Stimulated activated naive CD8-positive, alpha-beta T cell treated with anti-CD3 and anti-CD28 coated beads, Interleukin-15, amount 100 ng/mL, for 72 hours (primary cell): ENCODE results near the gene MEGF6.
A peak's percentile ranks its signal among the peaks of the same experiment; 100 is the strongest.

Source experiments
- ATAC-seq: fragments of 150-1000 bp; cut with Tn5 transposase; 2 replicates; pipeline ENCODE4 v1.10.0; 2021; ENCODE audit warnings: mild to moderate bottlenecking, moderate library complexity
- DNase-seq, 2 donors: peaks; one replicate each; pipeline ENCODE4 v3.0.0; 2021 to 2022
- H3K27ac Mint-ChIP-seq, 2 donors: one replicate each; pipeline ENCODE4 v1.8.0; 2022; ENCODE audit warnings: mild to moderate bottlenecking in 2 of 2, mixed read lengths in 2 of 2, moderate library complexity in 2 of 2
- H3K27me3 Mint-ChIP-seq: one replicate; pipeline ENCODE4 v1.8.0; 2022; ENCODE audit warnings: mixed read lengths
- H3K4me1 Mint-ChIP-seq: one replicate; pipeline ENCODE4 v1.8.0; 2022; ENCODE audit warnings: mild to moderate bottlenecking, mixed read lengths
- H3K4me3 Mint-ChIP-seq, 2 donors: one replicate each; pipeline ENCODE4 v1.8.0; 2022; ENCODE audit warnings: mild to moderate bottlenecking in 2 of 2, mixed read lengths in 2 of 2, moderate library complexity in 1 of 2
- H3K9me3 Mint-ChIP-seq, 2 donors: one replicate each; pipeline ENCODE4 v1.8.0; 2022; ENCODE audit warnings: mixed read lengths in 2 of 2

MEGF6 gene, protein sequence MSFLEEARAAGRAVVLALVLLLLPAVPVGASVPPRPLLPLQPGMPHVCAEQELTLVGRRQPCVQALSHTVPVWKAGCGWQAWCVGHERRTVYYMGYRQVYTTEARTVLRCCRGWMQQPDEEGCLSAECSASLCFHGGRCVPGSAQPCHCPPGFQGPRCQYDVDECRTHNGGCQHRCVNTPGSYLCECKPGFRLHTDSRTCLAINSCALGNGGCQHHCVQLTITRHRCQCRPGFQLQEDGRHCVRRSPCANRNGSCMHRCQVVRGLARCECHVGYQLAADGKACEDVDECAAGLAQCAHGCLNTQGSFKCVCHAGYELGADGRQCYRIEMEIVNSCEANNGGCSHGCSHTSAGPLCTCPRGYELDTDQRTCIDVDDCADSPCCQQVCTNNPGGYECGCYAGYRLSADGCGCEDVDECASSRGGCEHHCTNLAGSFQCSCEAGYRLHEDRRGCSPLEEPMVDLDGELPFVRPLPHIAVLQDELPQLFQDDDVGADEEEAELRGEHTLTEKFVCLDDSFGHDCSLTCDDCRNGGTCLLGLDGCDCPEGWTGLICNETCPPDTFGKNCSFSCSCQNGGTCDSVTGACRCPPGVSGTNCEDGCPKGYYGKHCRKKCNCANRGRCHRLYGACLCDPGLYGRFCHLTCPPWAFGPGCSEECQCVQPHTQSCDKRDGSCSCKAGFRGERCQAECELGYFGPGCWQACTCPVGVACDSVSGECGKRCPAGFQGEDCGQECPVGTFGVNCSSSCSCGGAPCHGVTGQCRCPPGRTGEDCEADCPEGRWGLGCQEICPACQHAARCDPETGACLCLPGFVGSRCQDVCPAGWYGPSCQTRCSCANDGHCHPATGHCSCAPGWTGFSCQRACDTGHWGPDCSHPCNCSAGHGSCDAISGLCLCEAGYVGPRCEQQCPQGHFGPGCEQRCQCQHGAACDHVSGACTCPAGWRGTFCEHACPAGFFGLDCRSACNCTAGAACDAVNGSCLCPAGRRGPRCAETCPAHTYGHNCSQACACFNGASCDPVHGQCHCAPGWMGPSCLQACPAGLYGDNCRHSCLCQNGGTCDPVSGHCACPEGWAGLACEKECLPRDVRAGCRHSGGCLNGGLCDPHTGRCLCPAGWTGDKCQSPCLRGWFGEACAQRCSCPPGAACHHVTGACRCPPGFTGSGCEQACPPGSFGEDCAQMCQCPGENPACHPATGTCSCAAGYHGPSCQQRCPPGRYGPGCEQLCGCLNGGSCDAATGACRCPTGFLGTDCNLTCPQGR (N-terminal part only)

DNA sequence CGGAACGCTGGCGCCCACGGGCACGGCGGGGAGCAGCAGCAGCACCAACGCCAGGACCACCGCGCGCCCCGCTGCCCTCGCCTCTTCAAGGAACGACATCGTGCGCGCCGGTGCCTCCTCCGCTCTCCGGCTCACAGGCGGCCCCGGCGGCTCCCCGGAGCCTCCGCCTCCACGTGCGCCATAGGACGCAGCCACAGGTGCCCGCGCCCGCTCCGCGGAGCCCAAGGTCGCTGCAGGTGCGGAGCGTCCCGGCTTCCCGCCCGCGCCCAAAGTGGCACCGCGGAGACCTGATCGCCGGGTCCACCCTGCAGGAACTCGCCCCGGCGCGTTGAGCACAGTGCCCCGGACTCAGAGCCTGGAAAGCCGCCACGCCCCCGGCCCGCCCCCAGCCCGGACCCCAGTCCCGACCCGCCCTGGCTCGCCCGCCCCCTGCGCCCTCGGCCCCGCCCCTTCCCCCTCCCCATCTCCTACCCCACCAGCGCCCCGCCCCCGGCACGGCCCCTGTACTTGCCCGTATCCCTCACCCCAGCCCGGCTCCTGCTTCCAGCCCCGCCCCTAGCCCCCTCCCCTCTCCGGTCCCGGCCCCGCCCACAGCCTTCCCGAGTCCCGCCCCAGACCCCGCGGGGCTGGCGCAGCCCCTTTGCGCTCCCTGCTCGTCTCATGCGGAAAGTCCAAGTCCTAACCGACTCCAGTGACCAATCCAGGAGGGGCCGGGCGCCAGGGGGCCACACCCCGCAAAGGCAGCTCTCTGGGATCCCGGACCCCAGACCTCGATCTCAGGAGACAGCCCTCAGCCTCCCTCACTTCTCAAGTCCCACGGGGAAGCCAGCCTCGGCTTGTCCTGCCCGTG, at the start of gene MEGF6:
Gene MEGF6, minus strand, starts transcription at position 339 of the 850 bp plus-strand sequence. Its CDS starts 240 bp downstream, at position 99.
- peak within 1 kb of the TSS; percentile 85 to 89 for H3K4me3 Mint-ChIP-seq
- no peak within 1 kb of the TSS for H3K27ac Mint-ChIP-seq
- no peak for DNase-seq

DNA sequence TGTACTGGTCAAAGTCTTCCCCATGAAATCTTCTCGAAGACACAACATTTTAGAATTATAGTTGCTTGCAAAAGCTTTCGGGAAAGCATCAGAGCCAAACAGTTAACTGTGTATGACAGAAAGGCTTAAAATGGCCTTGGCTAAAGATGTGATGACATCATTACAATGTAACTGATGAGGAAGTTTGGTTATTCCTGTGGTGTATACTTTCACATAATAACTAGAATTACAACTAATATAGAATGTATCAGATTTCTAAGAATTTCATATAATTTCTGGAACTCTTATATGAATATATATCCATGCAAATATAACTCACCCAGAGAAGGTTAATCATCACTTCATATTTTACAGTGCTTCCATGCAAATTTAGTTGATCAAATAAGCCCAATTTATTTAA, 49.4 kb upstream of the MEGF6 start:
- Mint-ChIP-seq H3K4me1 (peaks cover 32% of the 10 kb centered on the region), H3K4me3 (no peak overlapping the region), H3K27ac (no peak overlapping the region), H3K27me3 (peaks cover 52% of the 10 kb centered on the region), H3K9me3 (no peaks in the 10 kb centered on the region)
- ATAC-seq, result peak; percentile 63
- DNase-seq, result no peak

More for the DNA sequence above, at the start of gene MEGF6:
- ATAC-seq, result peak; percentile 64
- no peaks in the 10 kb centered on the region for H3K9me3 Mint-ChIP-seq
- peaks cover 21% of the 10 kb centered on the region for H3K27me3 Mint-ChIP-seq
- H3K4me1 Mint-ChIP-seq, result peaks cover 16% of the 10 kb centered on the region

DNA sequence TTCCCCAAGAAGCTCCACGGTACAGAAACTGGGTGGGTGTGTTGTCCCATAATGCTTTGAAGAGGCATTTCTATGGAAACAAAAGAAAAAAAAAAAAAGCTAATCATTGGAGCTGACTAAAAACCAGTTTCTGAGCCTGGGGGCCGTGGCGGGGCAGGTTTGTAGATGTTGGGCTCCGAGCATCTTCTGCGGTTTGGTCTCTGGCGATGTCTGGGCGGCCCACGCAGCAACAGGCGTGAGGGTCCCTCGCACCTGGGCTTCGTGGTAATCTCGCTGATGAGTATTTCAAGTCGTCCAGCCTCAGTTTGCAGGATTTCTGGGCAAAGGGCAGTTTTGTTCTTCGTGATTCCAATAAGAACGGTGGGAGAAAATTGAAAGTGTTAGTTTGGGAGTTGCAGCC, 47.8 kb upstream of the MEGF6 start:
- ATAC-seq, result no peak
- no peak overlapping the region for H3K27ac Mint-ChIP-seq
- no peak for DNase-seq
- no peaks in the 10 kb centered on the region for H3K9me3 Mint-ChIP-seq
- H3K4me1 Mint-ChIP-seq, result peaks cover 32% of the 10 kb centered on the region
- H3K4me3 Mint-ChIP-seq, result no peak overlapping the region
- peaks cover 68% of the 10 kb centered on the region for H3K27me3 Mint-ChIP-seq

DNA sequence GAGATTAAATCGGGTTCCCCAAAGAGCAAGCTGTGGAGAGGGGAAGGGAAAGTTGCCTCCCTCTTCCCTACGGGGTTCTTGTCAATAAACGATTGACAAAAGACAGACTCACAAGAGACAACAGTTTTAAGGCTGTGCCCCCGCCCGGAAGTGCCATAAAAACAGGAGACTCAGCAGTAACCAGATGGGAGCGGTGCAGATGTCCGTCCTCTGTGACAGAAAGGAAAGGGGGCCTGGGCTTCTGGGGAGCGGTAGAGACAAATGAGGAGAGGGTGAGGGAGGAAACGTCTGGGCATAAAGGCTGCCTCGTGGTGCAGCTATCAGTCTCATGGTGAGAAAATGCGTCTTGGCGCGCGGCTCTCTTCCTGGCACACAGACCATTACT, 46.9 kb upstream of the MEGF6 start:
- Mint-ChIP-seq H3K9me3 (no peaks in the 10 kb centered on the region), H3K27ac (no peak overlapping the region), H3K27me3 (peaks cover 75% of the 10 kb centered on the region), H3K4me1 (peaks cover 32% of the 10 kb centered on the region), H3K4me3 (no peak overlapping the region)
- DNase-seq (no peak), ATAC-seq (no peak)

DNA sequence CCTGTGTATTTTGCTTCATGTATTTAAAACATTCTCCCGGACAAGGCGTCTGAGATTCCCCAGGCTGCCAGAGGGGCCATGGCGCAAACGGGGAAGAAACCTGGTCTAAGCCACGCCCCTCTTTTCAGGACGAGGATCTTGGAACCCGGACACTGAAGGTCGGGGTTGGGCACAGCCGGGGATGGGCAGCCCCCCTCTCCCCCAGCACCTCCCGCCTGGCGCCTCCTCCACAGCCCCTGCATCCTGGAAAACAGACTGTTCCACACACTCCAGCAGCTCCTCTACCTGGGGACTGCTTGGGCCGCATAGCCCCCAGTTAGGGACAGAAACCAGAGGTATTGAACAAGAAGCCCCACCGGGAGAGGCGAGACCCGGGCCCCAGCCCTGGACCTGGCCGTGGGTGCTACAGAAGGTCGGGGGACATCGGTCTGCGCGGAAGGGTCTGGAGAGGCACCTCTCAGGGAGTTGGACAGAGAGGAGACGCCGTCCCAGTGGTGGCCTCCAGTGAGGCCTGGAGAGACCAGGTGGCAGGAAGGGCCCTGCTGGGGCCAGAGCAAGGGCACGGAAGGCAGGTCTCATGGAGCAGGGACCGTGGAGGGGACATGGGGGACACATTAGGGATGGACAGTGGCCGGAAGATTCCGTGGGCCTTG, 46.4 kb upstream of the MEGF6 start:
- Mint-ChIP-seq H3K27me3 (peaks cover 76% of the 10 kb centered on the region), H3K4me3 (no peak overlapping the region), H3K27ac (no peak overlapping the region), H3K9me3 (no peaks in the 10 kb centered on the region), H3K4me1 (peaks cover 32% of the 10 kb centered on the region)
- DNase-seq, result no peak
- no peak for ATAC-seq

DNA sequence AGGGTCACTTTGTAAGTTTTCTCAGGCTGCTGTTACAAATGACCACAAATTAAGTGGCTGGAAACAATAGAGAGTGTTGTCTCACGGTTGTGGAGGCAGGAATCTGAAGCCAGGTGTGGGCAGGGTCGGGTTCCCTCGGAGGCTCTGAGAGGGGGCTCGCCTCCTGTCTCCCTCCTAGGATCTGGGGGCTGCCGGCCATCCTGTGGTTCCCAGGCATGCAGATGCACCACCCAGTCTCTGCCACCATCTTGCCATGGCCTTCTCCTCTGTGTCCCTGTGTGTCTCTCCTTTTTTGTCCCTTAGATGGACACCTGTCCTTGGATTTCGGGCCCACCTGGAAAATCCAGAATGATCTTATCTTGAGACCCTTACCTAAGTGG, 45.8 kb upstream of the MEGF6 start:
- Mint-ChIP-seq H3K9me3 (no peaks in the 10 kb centered on the region), H3K27me3 (peaks cover 72% of the 10 kb centered on the region), H3K4me1 (peaks cover 32% of the 10 kb centered on the region), H3K27ac (no peak overlapping the region), H3K4me3 (no peak overlapping the region)
- peak; percentile 13 for ATAC-seq
- DNase-seq, result no peak

DNA sequence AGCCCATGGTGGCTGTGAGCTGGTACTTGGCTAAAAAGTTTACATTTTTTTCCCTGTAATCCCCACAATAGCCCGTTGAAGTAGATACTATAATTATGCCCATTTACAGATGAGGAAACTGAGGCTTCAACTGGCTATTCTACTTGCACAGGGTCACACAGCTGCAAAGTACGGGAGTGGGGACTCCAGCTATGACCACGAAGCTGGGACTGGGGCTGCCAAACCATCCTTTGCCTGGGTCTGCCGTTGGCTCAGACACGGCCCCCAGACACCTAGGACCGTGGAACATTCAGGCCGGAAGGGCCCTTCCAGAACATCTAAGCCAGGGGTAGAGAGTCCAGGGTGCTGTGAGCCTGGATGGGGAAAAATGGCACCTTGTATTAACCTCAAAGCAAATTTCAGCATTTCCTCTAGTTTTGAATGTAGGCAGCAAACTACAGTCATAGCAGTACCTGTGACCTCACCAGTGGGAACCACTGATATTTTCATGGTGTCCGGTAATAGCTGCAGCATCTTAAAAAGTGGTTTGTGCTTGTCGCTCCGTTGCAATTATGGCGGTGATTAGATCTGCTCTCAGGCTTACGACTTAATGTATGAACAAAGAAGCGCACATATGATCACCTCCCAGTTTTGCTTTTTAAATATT, 45.3 kb upstream of the MEGF6 start:
- H3K9me3 Mint-ChIP-seq, result no peaks in the 10 kb centered on the region
- peak; percentile 83 for ATAC-seq
- peaks cover 72% of the 10 kb centered on the region for H3K27me3 Mint-ChIP-seq
- DNase-seq, result peak in 1 of 2 donors; percentile 37
- H3K27ac Mint-ChIP-seq, result no peak overlapping the region
- no peak overlapping the region for H3K4me3 Mint-ChIP-seq
- peaks cover 33% of the 10 kb centered on the region for H3K4me1 Mint-ChIP-seq

DNA sequence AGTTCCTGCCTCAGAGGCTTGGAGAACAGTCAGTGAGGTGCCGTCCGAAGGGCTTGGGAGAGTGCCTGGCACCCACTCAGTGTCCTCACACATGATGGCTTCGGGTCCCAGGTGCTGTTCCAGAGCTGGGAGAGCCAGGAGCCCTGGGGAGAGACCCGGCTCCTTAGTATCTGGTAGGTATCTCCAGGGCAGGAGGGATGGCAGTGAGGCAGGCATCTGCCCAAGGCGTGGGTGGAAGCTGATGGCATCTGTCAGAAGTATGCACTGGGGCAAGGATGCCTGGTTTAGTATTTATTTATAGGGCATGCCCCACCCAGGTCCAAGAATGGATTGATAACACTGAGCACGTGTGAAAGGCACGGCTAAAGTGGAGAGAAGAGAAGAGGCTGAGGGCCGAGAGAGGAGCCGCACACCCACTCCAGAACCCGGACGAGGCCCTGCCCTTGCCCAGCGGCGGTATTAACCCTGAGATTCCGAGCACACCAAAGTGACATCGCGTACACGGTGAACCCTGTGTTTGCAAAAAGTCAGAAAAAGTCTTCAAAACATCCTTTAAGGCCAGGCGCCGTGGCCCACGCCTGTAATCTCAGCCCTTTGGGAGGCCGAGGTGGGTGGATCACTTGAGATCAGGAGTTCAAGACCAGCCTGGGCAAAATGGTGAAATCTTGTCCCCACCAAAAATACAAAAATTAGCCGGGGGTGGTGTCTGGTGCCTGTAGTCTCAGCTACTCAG, 43.4 kb upstream of the MEGF6 start:
- Mint-ChIP-seq H3K4me1 (peaks cover 45% of the 10 kb centered on the region), H3K27me3 (peaks cover 85% of the 10 kb centered on the region), H3K9me3 (no peaks in the 10 kb centered on the region), H3K27ac (no peak overlapping the region), H3K4me3 (no peak overlapping the region)
- no peak for ATAC-seq
- no peak for DNase-seq

DNA sequence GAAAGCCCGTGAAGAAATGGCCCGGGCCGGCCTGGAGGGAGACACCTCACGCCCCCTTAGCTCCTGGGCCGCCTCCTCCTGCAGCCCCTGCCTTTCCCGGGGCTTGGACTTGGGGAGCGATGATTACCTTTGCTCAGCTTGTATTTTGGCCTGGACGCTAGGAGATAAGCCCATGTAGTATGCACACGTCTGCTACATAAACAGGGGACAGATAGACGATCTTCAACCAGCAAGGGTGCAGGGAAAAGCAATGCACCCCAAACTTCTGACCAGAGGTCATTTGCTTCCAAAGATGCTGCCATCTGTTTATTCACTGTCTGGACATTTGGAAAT, 41.9 kb upstream of the MEGF6 start:
- Mint-ChIP-seq H3K9me3 (no peaks in the 10 kb centered on the region), H3K4me1 (peaks cover 49% of the 10 kb centered on the region), H3K4me3 (peak overlapping the region in 1 of 2 donors; percentile 51), H3K27ac (no peak overlapping the region), H3K27me3 (peaks cover 73% of the 10 kb centered on the region)
- ATAC-seq (no peak), DNase-seq (no peak)

DNA sequence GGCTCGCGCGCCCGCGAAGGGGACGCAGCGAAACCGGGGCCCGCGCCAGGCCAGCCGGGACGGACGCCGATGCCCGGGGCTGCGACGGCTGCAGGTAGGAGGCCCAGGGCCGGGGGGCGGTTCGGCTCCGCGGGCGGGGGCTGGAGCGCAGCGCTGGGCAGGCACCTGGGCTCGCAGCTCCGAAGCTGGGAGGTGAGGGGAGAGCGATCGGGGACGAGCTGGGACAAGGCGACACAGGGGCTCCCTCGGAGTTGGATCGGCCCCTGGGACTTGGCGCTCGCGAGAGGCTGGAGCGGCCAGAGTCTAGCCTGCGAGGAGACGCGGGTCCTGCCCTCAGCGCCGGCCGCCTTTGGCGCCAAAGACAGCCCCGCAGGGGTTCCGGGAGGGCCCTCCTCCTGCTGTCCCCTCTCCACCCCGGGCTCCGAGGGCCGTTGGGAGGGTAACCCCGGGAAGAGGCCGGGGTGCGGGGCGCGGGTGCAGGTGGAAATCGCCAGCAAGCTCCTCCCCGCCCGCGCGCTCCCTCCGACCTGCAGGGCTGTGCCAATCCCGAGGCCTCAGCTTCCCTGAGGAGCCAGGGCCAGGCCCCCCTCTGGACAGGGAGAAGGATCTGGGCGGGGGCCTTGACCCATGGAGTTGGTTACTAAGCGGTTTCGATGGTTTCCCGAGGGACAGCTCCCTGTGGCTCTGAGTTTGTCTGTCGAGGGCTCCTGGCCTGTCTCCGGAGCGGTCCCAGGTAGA, 41.4 kb upstream of the MEGF6 start:
- ATAC-seq (no peak), DNase-seq (no peak)
- H3K27ac Mint-ChIP-seq, result no peak overlapping the region
- H3K27me3 Mint-ChIP-seq, result peaks cover 68% of the 10 kb centered on the region
- H3K9me3 Mint-ChIP-seq, result no peaks in the 10 kb centered on the region
- H3K4me1 Mint-ChIP-seq, result peaks cover 49% of the 10 kb centered on the region
- H3K4me3 Mint-ChIP-seq, result peak overlapping the region in 1 of 2 donors; percentile 51

DNA sequence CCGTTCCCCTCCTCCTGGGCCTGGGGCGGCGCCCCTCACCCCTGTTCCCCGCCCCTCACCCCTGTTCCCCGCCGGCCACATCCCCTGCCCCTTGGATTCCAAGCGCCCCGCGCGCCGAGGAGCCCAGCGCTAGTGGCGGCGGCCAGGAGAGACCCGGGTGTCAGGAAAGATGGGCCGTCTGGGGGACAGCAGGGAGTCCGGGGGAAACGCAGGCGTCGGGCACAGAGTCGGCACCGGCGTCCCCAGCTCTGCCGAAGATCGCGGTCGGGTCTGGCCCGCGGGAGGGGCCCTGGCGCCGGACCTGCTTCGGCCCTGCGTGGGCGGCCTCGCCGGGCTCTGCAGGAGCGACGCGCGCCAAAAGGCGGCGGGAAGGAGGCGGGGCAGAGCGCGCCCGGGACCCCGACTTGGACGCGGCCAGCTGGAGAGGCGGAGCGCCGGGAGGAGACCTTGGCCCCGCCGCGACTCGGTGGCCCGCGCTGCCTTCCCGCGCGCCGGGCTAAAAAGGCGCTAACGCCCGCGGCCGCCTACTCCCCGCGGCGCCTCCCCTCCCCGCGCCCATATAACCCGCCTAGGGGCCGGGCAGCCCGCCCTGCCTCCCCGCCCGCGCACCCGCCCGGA, 40.7 kb upstream of the MEGF6 start, which contains the start of gene TP73:
Gene TP73, plus strand, starts transcription at position 587 of the 618 bp plus-strand sequence. CDS start 29,850 bp downstream, outside the sequence.
- Mint-ChIP-seq H3K9me3 (no peaks in the 10 kb centered on the region), H3K4me3 (peak within 1 kb of the TSS; percentile 72 to 80), H3K4me1 (peaks cover 50% of the 10 kb centered on the region), H3K27me3 (peaks cover 61% of the 10 kb centered on the region), H3K27ac (no peak within 1 kb of the TSS)
- DNase-seq (no peak), ATAC-seq (no peak)

DNA sequence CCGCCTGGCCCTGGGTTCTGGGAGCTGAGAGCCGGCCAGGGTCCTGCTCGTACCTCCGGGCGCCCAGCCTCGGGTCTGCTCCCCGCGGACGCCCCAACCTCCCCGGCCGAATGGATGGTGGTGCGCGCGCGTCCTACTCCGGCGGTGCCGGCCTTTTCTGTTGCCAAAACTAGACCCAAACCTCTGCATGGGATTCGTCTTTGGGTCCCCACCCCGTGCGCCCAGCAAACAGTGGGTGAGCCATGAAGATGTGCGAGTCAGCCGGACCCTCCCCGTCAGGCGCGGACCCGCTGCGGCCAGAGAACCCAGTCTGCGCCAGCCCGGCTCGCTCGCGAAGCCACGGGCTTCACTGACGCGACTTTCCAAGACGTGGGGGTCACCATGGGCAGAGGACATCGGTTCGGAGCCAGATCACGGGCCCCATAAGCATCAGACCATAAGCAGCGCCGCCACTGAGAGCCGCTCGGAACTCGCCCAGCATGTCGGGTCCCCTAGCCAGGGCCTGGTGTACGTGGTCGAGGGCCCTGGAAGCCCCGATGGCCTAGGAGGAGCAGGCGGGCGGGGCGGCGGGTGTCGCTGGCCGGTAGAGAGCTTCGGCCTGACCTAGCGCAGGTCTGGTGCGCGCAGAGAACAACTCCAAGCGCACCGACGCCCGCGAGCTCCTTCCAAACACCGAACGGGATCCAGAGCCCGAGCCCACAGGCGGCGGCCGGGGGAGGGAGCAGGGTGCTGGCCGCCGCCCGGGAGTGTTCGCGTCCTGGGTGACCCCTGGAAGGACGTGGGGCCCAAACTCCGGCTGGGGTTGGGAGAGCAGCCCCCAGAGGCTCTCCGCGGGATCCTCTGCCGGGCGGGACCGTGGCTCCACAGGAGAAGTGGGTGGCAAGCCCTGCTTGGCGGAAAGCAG, 40.0 kb upstream of the MEGF6 start:
- peaks cover 53% of the 10 kb centered on the region for H3K27me3 Mint-ChIP-seq
- ATAC-seq, result no peak
- H3K4me3 Mint-ChIP-seq, result peak overlapping the region; percentile 72 to 80
- peak overlapping the region in 1 of 2 donors; percentile 67 for H3K27ac Mint-ChIP-seq
- no peaks in the 10 kb centered on the region for H3K9me3 Mint-ChIP-seq
- DNase-seq, result peak; percentile 16 to 29
- peaks cover 43% of the 10 kb centered on the region for H3K4me1 Mint-ChIP-seq
